SU-DHL-6 (cell line): Measurements from ENCODE around the gene RCAN3.

Experiments used
- H2AFZ ChIP-seq: fragments of 200-600 bp; sonication (generic); 2 replicates; pipeline ENCODE4 v1.6.1; 2014; ENCODE audit warnings: low read depth, mild to moderate bottlenecking, moderate library complexity, mixed read lengths, antibody characterized with exemption, low read length; ENCODE audit not compliant: severe bottlenecking
- H3F3A ChIP-seq: fragments of 200-600 bp; shearing (Covaris generic); 2 replicates; pipeline ENCODE4 v1.6.0; 2016; ENCODE audit warnings: antibody characterized with exemption, mild to moderate bottlenecking; ENCODE audit not compliant: insufficient read depth
- H3K27ac ChIP-seq: fragments of 200-600 bp; sonication (generic); 2 replicates; pipeline ENCODE4 v1.5.1; 2016; ENCODE audit warnings: low read depth, mild to moderate bottlenecking, low read length, moderate library complexity, mixed read lengths
- H3K27me3 ChIP-seq: fragments of 200-600 bp; sonication (generic), shearing (Covaris generic); 2 replicates; pipeline ENCODE4 v1.6.0; 2014; ENCODE audit warnings: mild to moderate bottlenecking, low read length
- H3K36me3 ChIP-seq: fragments of 200-600 bp; sonication (generic); 2 replicates; pipeline ENCODE4 v1.6.1; 2014; ENCODE audit warnings: mild to moderate bottlenecking, low read length, mixed read lengths
- H3K4me2 ChIP-seq: fragments of 300-600, 200-600 bp; shearing (Covaris generic), sonication (generic); 2 replicates; pipeline ENCODE4 v1.6.0; 2014; ENCODE audit warnings: low read length, low read depth, mild to moderate bottlenecking; ENCODE audit not compliant: poor library complexity, severe bottlenecking
- H3K4me3 ChIP-seq: fragments of 200-600 bp; sonication (generic); 2 replicates; pipeline ENCODE4 v1.5.1; 2014; ENCODE audit warnings: antibody characterized with exemption, low read length, mild to moderate bottlenecking, mixed read lengths; ENCODE audit not compliant: insufficient read depth, poor library complexity, severe bottlenecking
- H3K79me2 ChIP-seq: fragments of 200-600 bp; sonication (generic); 2 replicates; pipeline ENCODE4 v1.6.1; 2014; ENCODE audit warnings: mild to moderate bottlenecking, low read length, moderate library complexity; ENCODE audit not compliant: insufficient read depth
- H3K9ac ChIP-seq: fragments of 200-600 bp; sonication (generic); 2 replicates; pipeline ENCODE4 v1.7.0; 2014; ENCODE audit warnings: mild to moderate bottlenecking, low read length
- H3K9me2 ChIP-seq: fragments of 200-600 bp; sonication (generic); replicated peaks from 2 replicates; pipeline ENCODE4 v1.6.1; 2014; ENCODE audit warnings: low read length; ENCODE audit not compliant: insufficient read depth
- H3K9me3 ChIP-seq: fragments of 200-600 bp; sonication (generic); 2 replicates; pipeline ENCODE4 v1.6.1; 2014; ENCODE audit warnings: low read length, mixed read lengths; ENCODE audit not compliant: insufficient read depth
- H4K20me1 ChIP-seq: fragments of 200-600 bp; sonication (generic); 2 replicates; pipeline ENCODE4 v1.6.1; 2014; ENCODE audit warnings: low read depth, mild to moderate bottlenecking, antibody characterized with exemption, low read length, moderate library complexity, mixed read lengths
- CTCF ChIP-seq: fragments of 200-600 bp; sonication (generic); IDR thresholded peaks from one replicate; pipeline ENCODE4 v1.5.1; 2017; ENCODE audit warnings: antibody characterized with exemption, mild to moderate bottlenecking, low read length, moderate library complexity; ENCODE audit not compliant: insufficient read depth, poor library complexity, severe bottlenecking
- EZH2phosphoT487 ChIP-seq: fragments of 200-600 bp; sonication (generic), shearing (Covaris generic); conservative IDR thresholded peaks from 2 replicates; pipeline ENCODE4 v1.6.1; 2018; ENCODE audit warnings: mild to moderate bottlenecking, antibody characterized with exemption, low read length, moderate library complexity, mixed read lengths

Gene RCAN3

GRCh38 chr1:24493785-24494184, 8.9 kb upstream of the RCAN3 start:
- Histone ChIP-seq H3K9ac (no peak overlapping the region), H4K20me1 (no peaks in the 10 kb centered on the region), H3K79me2 (no peaks in the 10 kb centered on the region), H3K9me3 (no peaks in the 10 kb centered on the region), H2AFZ (no peak overlapping the region), H3K36me3 (no peaks in the 10 kb centered on the region), H3K9me2 (no peaks in the 10 kb centered on the region), H3K4me3 (no peak overlapping the region), H3K27me3 (no peaks in the 10 kb centered on the region), H3F3A (0 out of 2 replicates have a peak, but pooled peaks cover 2% of the 10 kb centered on the region), H3K4me2 (no peak overlapping the region), H3K27ac (no peak overlapping the region)
- no peak for TF ChIP-seq EZH2phosphoT487
- TF ChIP-seq CTCF: no peak

- Histone ChIP-seq H3F3A (peaks cover 21% of the 10 kb centered on the region), H3K9me2 (no peaks in the 10 kb centered on the region), H3K4me2 (no peak overlapping the region), H3K27me3 (no peaks in the 10 kb centered on the region), H2AFZ (no peak overlapping the region), H4K20me1 (no peaks in the 10 kb centered on the region), H3K27ac (no peak overlapping the region), H3K4me3 (no peak overlapping the region), H3K79me2 (no peaks in the 10 kb centered on the region), H3K9ac (no peak overlapping the region), H3K36me3 (no peaks in the 10 kb centered on the region), H3K9me3 (no peaks in the 10 kb centered on the region)
- no peak for TF ChIP-seq EZH2phosphoT487
- TF ChIP-seq CTCF: no peak
Measured at GRCh38 chr1:24498589-24498988, 4.0 kb upstream of the RCAN3 start.

- H3K79me2 ChIP-seq: no peaks in the 10 kb centered on the region
- no peaks in the 10 kb centered on the region for H3K27me3 ChIP-seq
- H3F3A ChIP-seq: peaks cover 32% of the 10 kb centered on the region
- H3K36me3 ChIP-seq: no peaks in the 10 kb centered on the region
- no peak overlapping the region for H3K4me2 ChIP-seq
- peak overlapping the region; percentile 74 for H3K27ac ChIP-seq
- H3K9ac ChIP-seq: 0 out of 2 replicates have a peak overlapping the region, but pooled peaks have one; percentile 84
- no peak overlapping the region for H2AFZ ChIP-seq
- no peak for TF ChIP-seq EZH2phosphoT487
- no peak for TF ChIP-seq CTCF
- no peak overlapping the region for H3K4me3 ChIP-seq
- no peaks in the 10 kb centered on the region for H4K20me1 ChIP-seq
- no peaks in the 10 kb centered on the region for H3K9me3 ChIP-seq
- no peaks in the 10 kb centered on the region for H3K9me2 ChIP-seq
Measured at GRCh38 chr1:24500448-24501048, 2.1 kb upstream of the RCAN3 start.
